Activated effector memory CD4-positive, alpha-beta T cell treated with Interleukin-2 at 50 U/mL for 16 hours (primary cell): Measurements from ENCODE around the gene RAB20.
"Not testable (repeated sequence)": the region's sequence is repeated elsewhere in the genome, so short reads cannot be mapped to it uniquely, and the experiment has no call there.

ENCODE experiments used
- DNase-seq: peaks from one replicate; pipeline ENCODE4 v3.0.0-alpha.2; 2020

The RAB20 gene

GRCh38 chr13:110552767-110553166 is 8.8 kb downstream of the RAB20 start:
- no peak for DNase-seq

DNA sequence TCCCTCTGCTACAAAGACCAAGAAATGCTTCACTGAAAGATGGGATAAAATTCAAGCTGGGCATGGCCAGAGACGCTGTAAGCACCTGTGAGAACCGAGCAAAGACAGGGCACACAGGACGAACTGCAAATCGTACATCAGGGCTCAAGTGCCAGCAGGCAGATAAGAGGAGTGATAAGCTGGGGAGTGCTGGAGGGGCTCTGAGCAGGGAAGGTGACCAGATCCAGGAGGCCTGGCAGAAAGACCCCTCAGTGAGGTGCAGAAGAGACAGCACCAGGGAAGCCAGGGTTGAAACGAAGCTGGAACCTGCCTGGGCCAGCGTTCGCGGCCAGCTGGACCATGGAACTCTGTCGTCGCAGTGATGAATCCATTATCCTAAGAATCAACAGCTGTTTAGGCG is 10.2 kb downstream of the RAB20 start:
- DNase-seq, result no peak

DNA sequence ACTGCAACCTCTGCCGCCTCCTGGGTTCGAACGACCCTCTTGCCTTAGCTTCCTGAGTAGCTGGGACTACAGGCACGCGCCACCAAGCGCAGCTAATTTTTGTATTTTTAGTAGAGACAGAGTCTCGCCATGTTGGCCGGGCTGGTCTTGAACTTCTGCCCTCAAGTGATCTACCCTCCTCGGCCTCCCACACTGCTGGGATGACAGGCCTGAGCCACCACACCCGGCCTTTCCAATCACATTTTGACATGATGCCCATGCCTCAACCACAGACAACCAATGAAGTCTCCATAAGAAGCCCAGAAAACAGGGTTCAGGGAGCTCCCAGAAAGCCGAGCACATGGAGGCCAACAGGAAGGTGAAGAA is 11.7 kb downstream of the RAB20 start:
- DNase-seq, result no peak

DNA sequence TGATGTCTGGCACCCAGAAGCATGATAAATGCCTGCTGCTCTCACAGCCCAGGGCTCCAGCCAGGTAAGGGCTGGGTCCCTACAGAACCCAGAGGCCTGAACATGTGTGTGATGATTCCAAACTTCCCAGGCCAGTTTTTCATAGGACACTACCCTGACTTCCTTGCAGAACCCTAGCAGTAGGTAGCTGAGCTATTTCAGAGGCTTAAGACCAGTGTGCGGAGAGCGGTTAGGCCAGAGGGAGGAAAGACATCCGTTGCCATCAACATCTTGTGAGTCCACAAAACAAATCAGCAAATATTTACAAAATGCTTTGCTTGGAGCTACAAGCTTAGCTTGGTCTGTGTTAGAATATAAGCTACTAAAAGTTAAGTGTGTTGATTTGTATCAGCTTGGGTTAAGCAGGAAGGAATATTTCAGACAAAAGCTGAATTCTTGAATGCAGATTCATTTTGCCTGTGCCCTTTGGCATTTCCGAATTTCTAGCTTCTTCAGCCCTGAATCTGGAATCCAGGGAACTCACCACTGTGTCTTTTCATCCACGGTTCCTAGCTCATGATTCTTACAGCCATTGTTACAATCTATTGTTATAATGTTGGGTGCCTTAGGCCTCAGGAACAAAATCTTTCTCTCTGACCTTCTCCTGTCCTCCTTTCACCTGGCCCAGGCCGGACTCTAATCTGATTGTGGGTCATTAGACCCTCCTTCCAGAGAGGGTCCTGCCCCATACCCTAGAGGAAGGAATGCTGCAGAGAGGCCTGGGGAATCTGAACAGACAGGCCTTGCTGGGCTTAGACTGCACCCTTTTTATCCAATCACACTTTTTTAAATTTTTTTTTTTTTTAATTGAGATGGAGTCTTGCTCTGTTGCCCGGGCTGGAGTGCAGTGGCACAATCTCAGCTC is 12.4 kb downstream of the RAB20 start:
- DNase-seq, result no peak

- DNase-seq, result no peak
Measured at GRCh38 chr13:110546926-110547325, 14.6 kb downstream of the RAB20 start.

- DNase-seq, result no peak
Measured at GRCh38 chr13:110546378-110546777, 15.1 kb downstream of the RAB20 start.

DNA sequence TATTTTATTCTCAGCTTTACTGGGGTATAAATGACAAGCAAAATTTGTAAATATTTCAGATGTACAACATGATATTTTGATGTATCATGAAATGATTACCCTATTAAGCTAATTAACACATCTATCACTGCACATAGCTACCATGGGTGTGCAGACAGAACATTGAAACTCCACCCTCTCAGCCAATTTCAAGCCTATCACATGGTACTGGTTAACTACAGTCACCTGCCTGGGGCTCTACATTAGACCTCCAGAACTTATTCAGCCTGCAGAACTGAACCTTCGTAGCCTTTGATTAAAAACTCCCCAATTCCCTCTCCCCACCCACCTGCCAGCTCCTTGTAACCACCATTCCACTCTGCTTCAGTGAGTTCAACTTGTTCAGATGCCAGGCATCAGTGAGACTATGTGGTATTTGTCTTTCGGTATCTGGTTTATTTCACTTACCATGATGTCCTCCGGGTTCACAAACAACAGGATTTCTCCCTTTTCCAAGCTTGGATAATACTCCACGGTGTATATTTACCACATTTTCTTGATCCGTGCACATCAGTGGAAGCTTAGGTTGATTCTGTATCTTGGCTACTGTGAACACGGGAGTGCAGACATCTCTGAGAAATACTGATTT is 19.2 kb downstream of the RAB20 start:
- DNase-seq, result no peak

GRCh38 chr13:110541526-110541920 is 20.0 kb downstream of the RAB20 start:
- DNase-seq, result no peak

- DNase-seq, result no peak
Measured at GRCh38 chr13:110540871-110541525, 20.5 kb downstream of the RAB20 start.

- no peak for DNase-seq
Measured at GRCh38 chr13:110539894-110540293, 21.6 kb downstream of the RAB20 start.

DNA sequence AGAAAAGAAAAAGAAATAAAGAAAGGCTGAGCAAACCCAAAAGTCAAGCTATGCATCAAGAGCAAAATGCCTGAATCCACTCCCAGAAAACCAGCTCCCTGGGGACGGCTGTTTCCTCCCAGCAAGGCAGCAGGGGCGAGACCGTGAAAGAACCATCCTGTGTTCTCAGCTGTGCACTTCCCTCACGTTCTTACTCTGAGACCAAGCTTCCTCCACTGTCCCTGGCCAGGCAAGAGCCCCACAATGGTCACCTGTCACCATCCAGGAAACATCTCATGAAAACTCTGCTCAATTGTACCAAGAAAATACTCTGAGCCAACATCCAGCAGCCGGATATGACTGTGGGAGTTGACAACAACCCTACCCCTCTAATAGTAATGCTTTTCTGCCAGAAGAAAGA is 22.9 kb downstream of the RAB20 start:
- no peak for DNase-seq

DNA sequence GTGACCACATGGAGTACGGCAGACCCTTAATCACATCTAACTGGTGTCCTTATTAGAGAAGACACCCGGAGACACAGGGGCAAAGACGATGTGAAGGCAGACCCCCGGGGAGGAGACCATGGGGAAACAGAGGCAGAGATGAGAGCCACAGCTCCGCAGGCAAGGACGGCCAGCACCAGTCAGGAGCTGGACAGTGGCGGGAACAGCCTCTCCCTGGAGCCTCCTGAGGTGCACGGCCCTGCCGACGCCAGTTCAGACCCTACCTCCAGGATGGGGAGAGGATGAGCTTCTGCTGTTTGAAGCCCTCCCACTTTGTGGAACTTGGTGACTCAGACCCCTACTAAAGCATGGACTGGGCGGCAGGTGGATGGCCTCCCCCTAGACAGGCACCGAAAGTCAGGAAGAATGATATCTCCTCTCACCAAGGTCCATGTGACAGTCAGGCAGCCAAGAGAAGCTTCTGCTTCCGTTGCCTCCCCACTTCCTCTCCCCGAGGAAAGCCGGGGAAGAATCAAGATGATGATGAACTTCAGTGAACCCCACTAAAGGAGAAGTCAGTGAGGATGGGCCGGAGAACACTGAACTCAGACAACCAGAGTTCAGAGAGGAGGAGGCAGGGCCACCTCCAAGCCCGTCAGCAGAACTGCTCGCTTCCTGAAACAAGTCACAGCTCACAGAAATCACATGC is 25.4 kb downstream of the RAB20 start:
- no peak for DNase-seq

GRCh38 chr13:110535526-110535925 is 26.0 kb downstream of the RAB20 start:
- no peak for DNase-seq

GRCh38 chr13:110533771-110534670 is 27.5 kb downstream of the RAB20 start:
- no peak for DNase-seq

GRCh38 chr13:110532258-110532657 is 29.3 kb downstream of the RAB20 start:
- DNase-seq, result not testable (repeated sequence)

- DNase-seq, result no peak
Measured at GRCh38 chr13:110531671-110532083, 29.8 kb downstream of the RAB20 start.

GRCh38 chr13:110531100-110531499 is 30.4 kb downstream of the RAB20 start:
- no peak for DNase-seq

DNA sequence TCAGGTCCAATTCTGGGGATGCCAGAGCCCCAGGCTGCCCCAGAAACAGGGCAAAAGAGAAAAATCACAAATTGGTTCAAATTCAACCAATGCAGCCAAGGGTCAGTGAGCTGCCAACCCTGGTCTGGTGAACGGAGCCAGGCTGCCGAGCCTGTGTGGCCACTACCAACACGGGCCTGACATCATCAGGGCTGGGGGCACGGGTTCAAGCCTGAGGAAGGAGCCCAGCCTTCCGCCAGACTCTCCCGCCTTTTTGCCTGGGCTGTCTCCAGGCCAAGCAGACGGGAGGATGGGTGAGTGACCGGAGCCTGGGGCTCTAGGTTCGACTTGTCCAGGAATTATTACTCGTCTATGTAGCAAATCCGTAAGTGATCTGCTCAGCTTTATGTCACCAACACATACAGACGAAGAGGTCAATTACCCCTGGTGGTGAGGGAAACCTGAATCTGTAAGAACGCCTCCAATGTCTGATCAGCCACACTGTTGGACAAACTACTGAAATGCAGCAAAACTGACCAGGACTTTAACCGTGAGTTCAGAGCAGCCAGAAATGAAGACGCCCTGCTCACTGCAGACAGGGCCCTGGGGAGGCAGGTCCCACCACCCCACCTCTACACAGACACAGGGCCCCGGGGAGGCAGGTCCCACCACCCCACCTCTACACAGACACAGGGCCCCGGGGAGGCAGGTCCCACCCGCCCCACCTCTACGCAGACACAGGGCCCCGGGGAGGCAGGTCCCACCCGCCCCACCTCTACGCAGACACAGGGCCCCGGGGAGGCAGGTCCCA is 31.8 kb downstream of the RAB20 start:
- no peak for DNase-seq

DNA sequence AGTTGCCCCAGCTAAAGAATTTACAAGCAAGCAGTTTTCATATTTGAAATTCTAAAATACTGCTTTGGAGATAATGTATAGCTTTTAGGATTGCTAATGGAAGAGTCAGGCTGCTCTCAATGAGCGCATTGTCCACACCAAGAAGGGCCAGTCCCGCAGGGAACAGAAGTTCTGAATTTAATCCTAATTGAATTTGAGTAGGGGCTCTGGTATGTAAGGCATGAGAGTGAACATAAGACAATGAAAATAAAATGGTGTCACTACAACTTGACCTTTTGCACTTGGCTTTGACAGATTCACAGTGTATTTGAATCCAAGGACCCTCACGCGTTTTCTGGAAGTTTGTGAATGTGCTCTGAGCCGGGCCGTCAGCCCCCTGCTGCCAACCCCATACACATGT is 32.6 kb downstream of the RAB20 start:
- no peak for DNase-seq

- no peak for DNase-seq
Measured at GRCh38 chr13:110528371-110528770, 33.2 kb downstream of the RAB20 start.
